Skeletal muscle satellite cell (primary cell): ENCODE measurements around the gene CDK14.

Source experiments
- H3K27me3 ChIP-seq: 2 replicates; pipeline ENCODE4 v1.7.0; 2013; ENCODE audit warnings: low read length; ENCODE audit not compliant: control insufficient read depth, insufficient read depth
- H3K36me3 ChIP-seq: 2 replicates; pipeline ENCODE4 v1.7.0; 2013; ENCODE audit warnings: mild to moderate bottlenecking, control low read depth, low read length; ENCODE audit not compliant: insufficient read depth
- H3K4me1 ChIP-seq: 2 replicates; pipeline ENCODE4 v1.7.0; 2013; ENCODE audit warnings: low read length; ENCODE audit not compliant: control insufficient read depth, insufficient read depth
- H3K4me2 ChIP-seq: 2 replicates; pipeline ENCODE4 v1.7.0; 2013; ENCODE audit warnings: mild to moderate bottlenecking, low read length
- H3K4me3 ChIP-seq: 2 replicates; pipeline ENCODE4 v1.7.0; 2013; ENCODE audit warnings: low read length
- H3K9ac ChIP-seq: 2 replicates; pipeline ENCODE4 v1.7.0; 2013; ENCODE audit warnings: mild to moderate bottlenecking, low read depth, low read length, moderate library complexity
- H3K9me3 ChIP-seq: replicated peaks from 2 replicates; pipeline ENCODE4 v1.7.0; 2013; ENCODE audit warnings: mild to moderate bottlenecking, control low read depth, low read length

CDK14 gene

GRCh38 chr7:90856351-90857070 lies 260.4 kb downstream of the CDK14 start:
- Histone ChIP-seq H3K4me1 (no peaks in the 10 kb centered on the region), H3K4me3 (no peak overlapping the region), H3K27me3 (no peaks in the 10 kb centered on the region), H3K4me2 (no peak overlapping the region), H3K9me3 (no peaks in the 10 kb centered on the region), H3K36me3 (no peaks in the 10 kb centered on the region), H3K9ac (no peak overlapping the region)

GRCh38 chr7:90857603-90858002 lies 261.5 kb downstream of the CDK14 start:
- no peaks in the 10 kb centered on the region for H3K27me3 ChIP-seq
- no peak overlapping the region for H3K9ac ChIP-seq
- no peak overlapping the region for H3K4me3 ChIP-seq
- H3K4me2 ChIP-seq, result no peak overlapping the region
- H3K9me3 ChIP-seq, result no peaks in the 10 kb centered on the region
- H3K36me3 ChIP-seq, result no peaks in the 10 kb centered on the region
- H3K4me1 ChIP-seq, result no peaks in the 10 kb centered on the region

- H3K27me3 ChIP-seq, result no peaks in the 10 kb centered on the region
- no peak overlapping the region for H3K4me2 ChIP-seq
- H3K4me3 ChIP-seq, result no peak overlapping the region
- no peaks in the 10 kb centered on the region for H3K9me3 ChIP-seq
- peaks cover under 1% of the 10 kb centered on the region for H3K36me3 ChIP-seq
- H3K4me1 ChIP-seq, result no peaks in the 10 kb centered on the region
- H3K9ac ChIP-seq, result no peak overlapping the region
Measured at GRCh38 chr7:90858546-90858945, 262.4 kb downstream of the CDK14 start.

- Histone ChIP-seq H3K4me3 (no peak overlapping the region), H3K9me3 (no peaks in the 10 kb centered on the region), H3K9ac (no peak overlapping the region), H3K4me2 (no peak overlapping the region), H3K4me1 (no peaks in the 10 kb centered on the region), H3K27me3 (no peaks in the 10 kb centered on the region), H3K36me3 (peaks cover 2% of the 10 kb centered on the region)
Measured at GRCh38 chr7:90859521-90859920, 263.4 kb downstream of the CDK14 start.

GRCh38 chr7:90864088-90864487 lies 268.0 kb downstream of the CDK14 start:
- H3K27me3 ChIP-seq, result no peaks in the 10 kb centered on the region
- no peak overlapping the region for H3K9ac ChIP-seq
- no peaks in the 10 kb centered on the region for H3K4me1 ChIP-seq
- peaks cover 2% of the 10 kb centered on the region for H3K36me3 ChIP-seq
- no peaks in the 10 kb centered on the region for H3K9me3 ChIP-seq
- no peak overlapping the region for H3K4me3 ChIP-seq
- H3K4me2 ChIP-seq, result no peak overlapping the region

- Histone ChIP-seq H3K9ac (no peak overlapping the region), H3K9me3 (no peaks in the 10 kb centered on the region), H3K27me3 (no peaks in the 10 kb centered on the region), H3K4me1 (no peaks in the 10 kb centered on the region), H3K4me3 (no peak overlapping the region), H3K36me3 (no peaks in the 10 kb centered on the region), H3K4me2 (no peak overlapping the region)
Measured at GRCh38 chr7:90869335-90869734, 273.2 kb downstream of the CDK14 start.

GRCh38 chr7:90876701-90877100 lies 280.6 kb downstream of the CDK14 start:
- H3K4me2 ChIP-seq, result no peak overlapping the region
- H3K9ac ChIP-seq, result no peak overlapping the region
- H3K4me3 ChIP-seq, result no peak overlapping the region
- no peaks in the 10 kb centered on the region for H3K27me3 ChIP-seq
- no peaks in the 10 kb centered on the region for H3K36me3 ChIP-seq
- no peaks in the 10 kb centered on the region for H3K9me3 ChIP-seq
- no peaks in the 10 kb centered on the region for H3K4me1 ChIP-seq

- Histone ChIP-seq H3K36me3 (no peaks in the 10 kb centered on the region), H3K4me2 (no peak overlapping the region), H3K4me3 (no peak overlapping the region), H3K9me3 (no peaks in the 10 kb centered on the region), H3K27me3 (no peaks in the 10 kb centered on the region), H3K4me1 (no peaks in the 10 kb centered on the region), H3K9ac (no peak overlapping the region)
Measured at GRCh38 chr7:90877201-90877600, 281.1 kb downstream of the CDK14 start.

- Histone ChIP-seq H3K27me3 (no peaks in the 10 kb centered on the region), H3K9me3 (no peaks in the 10 kb centered on the region), H3K4me1 (no peaks in the 10 kb centered on the region), H3K9ac (no peak overlapping the region), H3K4me3 (no peak overlapping the region), H3K4me2 (no peak overlapping the region), H3K36me3 (no peaks in the 10 kb centered on the region)
Measured at GRCh38 chr7:90879924-90880323, 283.8 kb downstream of the CDK14 start.

GRCh38 chr7:90886416-90886815 lies 290.3 kb downstream of the CDK14 start:
- Histone ChIP-seq H3K9ac (no peak overlapping the region), H3K27me3 (no peaks in the 10 kb centered on the region), H3K4me3 (no peak overlapping the region), H3K9me3 (no peaks in the 10 kb centered on the region), H3K36me3 (no peaks in the 10 kb centered on the region), H3K4me1 (no peaks in the 10 kb centered on the region), H3K4me2 (no peak overlapping the region)

- Histone ChIP-seq H3K4me2 (no peak overlapping the region), H3K36me3 (no peaks in the 10 kb centered on the region), H3K9ac (no peak overlapping the region), H3K9me3 (no peaks in the 10 kb centered on the region), H3K4me1 (no peaks in the 10 kb centered on the region), H3K27me3 (no peaks in the 10 kb centered on the region), H3K4me3 (no peak overlapping the region)
Measured at GRCh38 chr7:90889210-90889609, 293.1 kb downstream of the CDK14 start.

- Histone ChIP-seq H3K9ac (no peak overlapping the region), H3K4me3 (no peak overlapping the region), H3K36me3 (no peaks in the 10 kb centered on the region), H3K4me1 (no peaks in the 10 kb centered on the region), H3K27me3 (no peaks in the 10 kb centered on the region), H3K4me2 (no peak overlapping the region), H3K9me3 (no peaks in the 10 kb centered on the region)
Measured at GRCh38 chr7:90889644-90890043, 293.5 kb downstream of the CDK14 start.
